ENCODE results near the gene RAD51. TPM values are rescaled to one million over a fixed set of nuclear protein-coding genes. Genes with fewer than 3 reads are reported as not detected.
"Not testable (repeated sequence)": the region's sequence is repeated elsewhere in the genome, so short reads cannot be mapped to it uniquely, and the experiment has no call there.

The RAD51 gene
- polyA plus RNA-seq (2013, experiment 1 of 2), result 18.9 TPM
- 18.2 TPM for polyA plus RNA-seq (2013, experiment 2 of 2)

DNA sequence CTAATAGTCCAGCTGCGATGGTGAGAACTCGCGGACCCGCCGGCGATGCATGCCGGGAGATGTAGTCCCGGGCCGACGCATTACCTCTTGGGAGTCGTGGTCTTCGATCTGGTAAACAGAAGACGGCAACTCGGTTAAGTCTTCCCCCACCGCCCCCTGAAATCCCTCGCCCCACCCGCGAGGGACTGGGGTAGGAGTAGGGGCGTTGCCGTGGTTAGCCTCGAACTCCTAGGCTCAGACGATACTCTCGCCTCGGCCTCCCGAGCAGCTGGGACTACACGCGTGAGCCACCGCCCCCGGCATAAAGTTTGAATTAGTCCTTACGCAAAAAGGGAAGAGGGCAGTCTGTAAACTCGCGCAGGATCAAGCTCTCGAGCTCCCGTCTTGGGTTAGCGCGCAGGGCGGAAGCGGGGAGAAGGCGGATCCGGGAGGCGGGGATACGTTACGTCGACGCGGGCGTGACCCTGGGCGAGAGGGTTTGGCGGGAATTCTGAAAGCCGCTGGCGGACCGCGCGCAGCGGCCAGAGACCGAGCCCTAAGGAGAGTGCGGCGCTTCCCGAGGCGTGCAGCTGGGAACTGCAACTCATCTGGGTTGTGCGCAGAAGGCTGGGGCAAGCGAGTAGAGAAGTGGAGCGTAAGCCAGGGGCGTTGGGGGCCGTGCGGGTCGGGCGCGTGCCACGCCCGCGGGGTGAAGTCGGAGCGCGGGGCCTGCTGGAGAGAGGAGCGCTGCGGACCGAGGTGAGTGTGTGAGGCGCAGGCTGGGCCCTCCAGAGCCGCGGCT lies at the start of gene RAD51:
TSS of gene RAD51 (plus strand) at position 487 of the 781 bp plus-strand sequence. CDS start 3,585 bp downstream, outside the sequence.
- no peaks in the 10 kb centered on the region for H3K27me3 ChIP-seq (ENCODE audit: insufficient read depth, low read length, poor library complexity)
- H2BK120ac ChIP-seq (ENCODE audit: low read depth, low read length), result no peak within 1 kb of the TSS
- no CpG with 5 or more reads among the region's 81 CpGs for WGBS (ENCODE audit: extremely low coverage, insufficient coverage, low lambda C conversion rate)

DNA sequence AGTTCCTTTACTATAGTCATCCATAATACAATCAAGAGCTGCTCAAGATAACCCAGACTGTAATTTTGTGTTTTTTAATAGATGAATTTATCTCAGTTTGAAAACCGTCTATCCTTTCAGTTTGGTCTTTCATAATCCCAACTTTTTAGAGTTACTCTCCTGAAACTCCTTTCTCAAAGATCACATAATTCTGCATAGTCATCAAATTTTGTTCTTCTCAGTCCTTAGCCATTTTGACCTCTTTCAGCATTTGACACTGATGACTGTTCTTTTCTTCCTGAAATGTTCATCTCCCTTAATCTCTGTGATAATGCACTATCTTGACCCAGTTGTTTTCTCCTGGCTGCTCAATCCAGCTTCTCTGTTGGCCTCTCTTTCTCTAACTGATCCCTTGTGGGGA lies 47.5 kb upstream of the RAD51 start:
- no peaks in the 10 kb centered on the region for H3K36me3 ChIP-seq (ENCODE audit: control insufficient read depth, insufficient read depth, low read length)
- H3K4me2 ChIP-seq (ENCODE audit: low read length), result no peak overlapping the region
- H2BK120ac ChIP-seq (ENCODE audit: low read depth, low read length), result no peak overlapping the region
- no peaks in the 10 kb centered on the region for H3K4me1 ChIP-seq (ENCODE audit: control insufficient read depth, low read depth, low read length)
- no peak overlapping the region for H3K9ac ChIP-seq (ENCODE audit: low read length)
- H3K27ac ChIP-seq (ENCODE audit: low read depth, low read length), result no peak overlapping the region
- no peak overlapping the region for H2BK15ac ChIP-seq (replicated peaks; ENCODE audit: low read depth)
- no CpG with 5 or more reads among the region's 1 CpG for WGBS (ENCODE audit: extremely low coverage, insufficient coverage, low lambda C conversion rate)
- H3K56ac ChIP-seq (ENCODE audit: low read length), result no peak overlapping the region
- no peaks in the 10 kb centered on the region for H3K79me2 ChIP-seq (ENCODE audit: control insufficient read depth, insufficient read depth, low read length)
- no peaks in the 10 kb centered on the region for H3K27me3 ChIP-seq (ENCODE audit: insufficient read depth, low read length, poor library complexity)
- no peak overlapping the region for H4K5ac ChIP-seq (ENCODE audit: low read length)
- no peak overlapping the region for H4K8ac ChIP-seq (ENCODE audit: low read depth, low read length)
- H3K4me3 ChIP-seq (ENCODE audit: low read length), result no peak overlapping the region
- H3K79me1 ChIP-seq (ENCODE audit: low read length), result no peaks in the 10 kb centered on the region
- no peak overlapping the region for H2BK5ac ChIP-seq (ENCODE audit: low read length)
- H2AK5ac ChIP-seq (ENCODE audit: low read length), result no peak overlapping the region
- H3K18ac ChIP-seq (ENCODE audit: low read length), result no peak overlapping the region
- no peak overlapping the region for H3K4ac ChIP-seq (ENCODE audit: low read depth, low read length)
- peak; percentile 7 for DNase-seq
- H3K23ac ChIP-seq (ENCODE audit: low read length), result no peak overlapping the region

More for the DNA sequence above, at the start of gene RAD51:
- Histone ChIP-seq H3K56ac (ENCODE audit: low read length) (peak within 1 kb of the TSS; percentile 98), H2AK5ac (ENCODE audit: low read length) (no peak within 1 kb of the TSS), H2BK15ac (replicated peaks; ENCODE audit: low read depth) (no peak within 1 kb of the TSS), H3K4me3 (ENCODE audit: low read length) (peak within 1 kb of the TSS; percentile 88), H4K5ac (ENCODE audit: low read length) (no peak within 1 kb of the TSS), H2BK5ac (ENCODE audit: low read length) (peak within 1 kb of the TSS; percentile 97), H3K27ac (ENCODE audit: low read depth, low read length) (peak within 1 kb of the TSS; percentile 92), H3K4me1 (ENCODE audit: control insufficient read depth, low read depth, low read length) (no peaks in the 10 kb centered on the region), H3K4ac (ENCODE audit: low read depth, low read length) (peak within 1 kb of the TSS; percentile 86), H3K23ac (ENCODE audit: low read length) (peak within 1 kb of the TSS; percentile 91), H4K8ac (ENCODE audit: low read depth, low read length) (no peak within 1 kb of the TSS), H3K9ac (ENCODE audit: low read length) (peak within 1 kb of the TSS; percentile 97), H3K36me3 (ENCODE audit: control insufficient read depth, insufficient read depth, low read length) (peaks cover 3% of the 10 kb centered on the region), H3K18ac (ENCODE audit: low read length) (peak within 1 kb of the TSS; percentile 64), H3K79me1 (ENCODE audit: low read length) (peaks cover 2% of the 10 kb centered on the region), H3K79me2 (ENCODE audit: control insufficient read depth, insufficient read depth, low read length) (peaks cover 3% of the 10 kb centered on the region), H3K4me2 (ENCODE audit: low read length) (peak within 1 kb of the TSS; percentile 91)
- peak; percentile 97 for DNase-seq

DNA sequence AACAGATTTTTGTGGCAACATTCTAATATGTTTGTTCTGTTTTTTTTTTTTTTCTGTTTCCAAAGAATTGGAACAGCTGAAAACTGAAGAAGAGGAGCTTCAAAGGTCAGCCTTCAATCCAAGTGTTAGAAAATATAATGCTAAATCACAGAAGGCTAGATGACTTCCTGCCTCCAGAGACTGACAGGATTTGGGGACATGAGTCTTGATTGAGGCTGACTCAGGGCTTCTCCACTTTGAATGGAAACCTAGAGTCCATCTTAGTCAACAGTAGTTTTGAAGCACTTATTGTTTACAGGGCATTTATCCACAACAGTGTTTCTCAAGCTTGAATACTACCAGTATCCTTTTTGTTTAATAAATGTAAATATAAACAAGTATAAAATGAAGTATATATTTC lies 44.5 kb upstream of the RAD51 start:
- Histone ChIP-seq H3K23ac (ENCODE audit: low read length) (no peak overlapping the region), H2AK5ac (ENCODE audit: low read length) (no peak overlapping the region), H3K4me2 (ENCODE audit: low read length) (no peak overlapping the region), H3K18ac (ENCODE audit: low read length) (no peak overlapping the region), H3K79me2 (ENCODE audit: control insufficient read depth, insufficient read depth, low read length) (no peaks in the 10 kb centered on the region), H4K8ac (ENCODE audit: low read depth, low read length) (no peak overlapping the region), H2BK15ac (replicated peaks; ENCODE audit: low read depth) (no peak overlapping the region), H3K27me3 (ENCODE audit: insufficient read depth, low read length, poor library complexity) (no peaks in the 10 kb centered on the region), H3K4me3 (ENCODE audit: low read length) (no peak overlapping the region), H4K5ac (ENCODE audit: low read length) (no peak overlapping the region), H3K9ac (ENCODE audit: low read length) (no peak overlapping the region), H3K56ac (ENCODE audit: low read length) (no peak overlapping the region), H3K27ac (ENCODE audit: low read depth, low read length) (no peak overlapping the region), H2BK5ac (ENCODE audit: low read length) (no peak overlapping the region), H3K4me1 (ENCODE audit: control insufficient read depth, low read depth, low read length) (no peaks in the 10 kb centered on the region), H3K36me3 (ENCODE audit: control insufficient read depth, insufficient read depth, low read length) (peaks cover 1% of the 10 kb centered on the region), H3K4ac (ENCODE audit: low read depth, low read length) (no peak overlapping the region), H2BK120ac (ENCODE audit: low read depth, low read length) (no peak overlapping the region), H3K79me1 (ENCODE audit: low read length) (no peaks in the 10 kb centered on the region)
- DNase-seq, result peak; percentile 32

DNA sequence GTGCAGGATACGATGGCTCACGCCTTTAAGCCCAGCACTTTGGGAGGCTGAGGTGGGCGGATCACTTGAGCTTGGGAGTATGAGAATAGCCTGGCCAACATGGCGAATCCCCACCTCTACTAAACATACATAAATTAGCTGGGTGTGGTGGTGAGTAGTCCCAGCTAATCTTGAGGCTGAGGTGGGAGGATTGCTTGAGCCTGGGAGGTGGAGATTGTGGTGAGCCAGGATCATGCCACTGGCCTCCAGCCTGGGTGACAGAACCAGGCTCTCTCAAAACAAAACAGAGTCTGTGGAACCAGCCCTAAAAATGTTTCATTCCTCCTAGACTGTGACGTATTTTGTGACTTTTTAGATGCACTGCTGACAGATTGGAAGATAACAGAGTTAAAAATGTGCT lies 34.3 kb upstream of the RAD51 start:
- no peak overlapping the region for H3K27ac ChIP-seq (ENCODE audit: low read depth, low read length)
- no CpG with 5 or more reads among the region's 5 CpGs for WGBS (ENCODE audit: extremely low coverage, insufficient coverage, low lambda C conversion rate)
- no peak overlapping the region for H3K23ac ChIP-seq (ENCODE audit: low read length)
- H2BK15ac ChIP-seq (replicated peaks; ENCODE audit: low read depth), result no peak overlapping the region
- H4K8ac ChIP-seq (ENCODE audit: low read depth, low read length), result no peak overlapping the region
- no peak overlapping the region for H2BK5ac ChIP-seq (ENCODE audit: low read length)
- H3K56ac ChIP-seq (ENCODE audit: low read length), result no peak overlapping the region
- H3K4me1 ChIP-seq (ENCODE audit: control insufficient read depth, low read depth, low read length), result no peaks in the 10 kb centered on the region
- no peaks in the 10 kb centered on the region for H3K27me3 ChIP-seq (ENCODE audit: insufficient read depth, low read length, poor library complexity)
- no peak overlapping the region for H3K4me3 ChIP-seq (ENCODE audit: low read length)
- no peak overlapping the region for H3K9ac ChIP-seq (ENCODE audit: low read length)
- no peak for DNase-seq
- no peak overlapping the region for H4K5ac ChIP-seq (ENCODE audit: low read length)
- no peak overlapping the region for H3K4ac ChIP-seq (ENCODE audit: low read depth, low read length)
- no peak overlapping the region for H2AK5ac ChIP-seq (ENCODE audit: low read length)
- H3K79me1 ChIP-seq (ENCODE audit: low read length), result no peaks in the 10 kb centered on the region
- H3K4me2 ChIP-seq (ENCODE audit: low read length), result no peak overlapping the region
- H3K79me2 ChIP-seq (ENCODE audit: control insufficient read depth, insufficient read depth, low read length), result no peaks in the 10 kb centered on the region
- no peak overlapping the region for H2BK120ac ChIP-seq (ENCODE audit: low read depth, low read length)
- no peak overlapping the region for H3K18ac ChIP-seq (ENCODE audit: low read length)
- H3K36me3 ChIP-seq (ENCODE audit: control insufficient read depth, insufficient read depth, low read length), result no peaks in the 10 kb centered on the region

DNA sequence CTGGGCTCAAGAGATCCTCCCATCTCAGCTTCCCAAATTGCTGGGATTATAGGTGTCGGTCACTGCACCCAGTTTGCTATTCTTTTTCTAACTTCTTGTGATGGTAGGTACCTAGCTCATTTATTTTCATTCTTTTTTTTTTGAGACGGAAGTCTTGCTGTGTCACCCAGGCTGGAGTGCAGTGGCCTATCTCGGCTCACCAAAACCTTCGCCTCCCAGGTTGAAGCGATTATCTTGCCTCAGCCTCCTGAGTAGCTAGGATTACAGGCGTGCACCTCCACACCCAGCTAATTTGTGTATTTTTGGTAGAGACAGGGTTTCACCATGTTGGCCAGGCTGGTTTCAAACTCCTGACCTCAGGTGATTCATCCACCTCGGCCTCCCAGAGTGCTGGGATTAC lies 30.1 kb upstream of the RAD51 start:
- no peak overlapping the region for H3K4me2 ChIP-seq (ENCODE audit: low read length)
- no peak overlapping the region for H3K27ac ChIP-seq (ENCODE audit: low read depth, low read length)
- no peak overlapping the region for H3K56ac ChIP-seq (ENCODE audit: low read length)
- no peak overlapping the region for H2BK15ac ChIP-seq (replicated peaks; ENCODE audit: low read depth)
- H3K79me2 ChIP-seq (ENCODE audit: control insufficient read depth, insufficient read depth, low read length), result no peaks in the 10 kb centered on the region
- WGBS (ENCODE audit: extremely low coverage, insufficient coverage, low lambda C conversion rate), result no CpG with 5 or more reads among the region's 7 CpGs
- no peak overlapping the region for H2BK120ac ChIP-seq (ENCODE audit: low read depth, low read length)
- H3K36me3 ChIP-seq (ENCODE audit: control insufficient read depth, insufficient read depth, low read length), result no peaks in the 10 kb centered on the region
- no peaks in the 10 kb centered on the region for H3K27me3 ChIP-seq (ENCODE audit: insufficient read depth, low read length, poor library complexity)
- no peak overlapping the region for H3K9ac ChIP-seq (ENCODE audit: low read length)
- H3K4me1 ChIP-seq (ENCODE audit: control insufficient read depth, low read depth, low read length), result no peaks in the 10 kb centered on the region
- H3K79me1 ChIP-seq (ENCODE audit: low read length), result no peaks in the 10 kb centered on the region
- no peak overlapping the region for H3K4me3 ChIP-seq (ENCODE audit: low read length)
- no peak overlapping the region for H4K5ac ChIP-seq (ENCODE audit: low read length)
- H3K18ac ChIP-seq (ENCODE audit: low read length), result no peak overlapping the region
- no peak for DNase-seq
- H3K23ac ChIP-seq (ENCODE audit: low read length), result no peak overlapping the region
- no peak overlapping the region for H3K4ac ChIP-seq (ENCODE audit: low read depth, low read length)
- H2AK5ac ChIP-seq (ENCODE audit: low read length), result no peak overlapping the region
- H4K8ac ChIP-seq (ENCODE audit: low read depth, low read length), result no peak overlapping the region
- H2BK5ac ChIP-seq (ENCODE audit: low read length), result no peak overlapping the region

DNA sequence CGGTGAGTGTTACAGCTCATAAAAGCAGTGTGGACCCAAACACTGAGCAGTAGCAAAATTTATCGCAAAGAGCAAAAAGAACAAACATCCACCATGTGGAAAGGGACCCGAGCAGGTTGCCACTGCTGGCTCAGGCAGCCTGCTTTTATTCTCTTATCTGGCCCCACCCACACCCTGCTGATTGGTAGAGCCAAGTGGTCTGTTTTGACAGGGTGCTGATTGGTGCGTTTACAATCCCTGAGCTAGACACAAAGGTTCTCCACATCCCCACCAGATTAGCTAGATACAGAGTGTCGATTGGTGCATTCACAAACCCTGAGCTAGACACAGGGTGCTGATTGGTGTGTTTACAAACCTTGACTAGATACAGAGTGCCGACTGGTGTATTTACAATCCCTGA lies 18.7 kb upstream of the RAD51 start:
- not testable (repeated sequence) for H2BK5ac ChIP-seq (ENCODE audit: low read length); H3K9ac ChIP-seq (ENCODE audit: low read length); H3K27ac ChIP-seq (ENCODE audit: low read depth, low read length); H3K4me1 ChIP-seq (ENCODE audit: control insufficient read depth, low read depth, low read length); H3K79me1 ChIP-seq (ENCODE audit: low read length); H3K4me3 ChIP-seq (ENCODE audit: low read length); DNase-seq; H3K36me3 ChIP-seq (ENCODE audit: control insufficient read depth, insufficient read depth, low read length); H3K56ac ChIP-seq (ENCODE audit: low read length); H3K79me2 ChIP-seq (ENCODE audit: control insufficient read depth, insufficient read depth, low read length); H3K27me3 ChIP-seq (ENCODE audit: insufficient read depth, low read length, poor library complexity); H3K18ac ChIP-seq (ENCODE audit: low read length); H3K4me2 ChIP-seq (ENCODE audit: low read length); H2BK15ac ChIP-seq (replicated peaks; ENCODE audit: low read depth); H3K23ac ChIP-seq (ENCODE audit: low read length); H4K5ac ChIP-seq (ENCODE audit: low read length); H3K4ac ChIP-seq (ENCODE audit: low read depth, low read length); H4K8ac ChIP-seq (ENCODE audit: low read depth, low read length); H2AK5ac ChIP-seq (ENCODE audit: low read length); H2BK120ac ChIP-seq (ENCODE audit: low read depth, low read length)
- no CpG with 5 or more reads among the region's 6 CpGs for WGBS (ENCODE audit: extremely low coverage, insufficient coverage, low lambda C conversion rate)
